HG02571 (cell line): ENCODE measurements around the gene PFKP.

ENCODE experiments used
- ATAC-seq: cut with Tn5 transposase; IDR thresholded peaks from one replicate; pipeline ENCODE4 v1.9.1; 2021; ENCODE audit warnings: mild to moderate bottlenecking, moderate library complexity; ENCODE audit not compliant: unreplicated experiment

Gene PFKP

GRCh38 chr10:3178042-3178441 lies 110.7 kb downstream of the PFKP start:
- ATAC-seq: no peak

- ATAC-seq: no peak
Observed at GRCh38 chr10:3179174-3179573, 111.8 kb downstream of the PFKP start.

GRCh38 chr10:3180355-3181025 lies 113.1 kb downstream of the PFKP start:
- no peak for ATAC-seq

- no peak for ATAC-seq
Observed at GRCh38 chr10:3185386-3185785, 118.0 kb downstream of the PFKP start.

- no peak for ATAC-seq
Observed at GRCh38 chr10:3186368-3186767, 119.0 kb downstream of the PFKP start.
